HG03045 (cell line): ENCODE data around the gene NTRK3.
A peak's percentile ranks its signal among the peaks of the same experiment; 100 is the strongest.

ENCODE experiments used
- ATAC-seq: cut with Tn5 transposase; IDR thresholded peaks from one replicate; pipeline ENCODE4 v1.9.1; 2021; ENCODE audit warnings: mild to moderate bottlenecking, moderate library complexity; ENCODE audit not compliant: unreplicated experiment

The NTRK3 gene

GRCh38 chr15:88256279-88257230 is at the start of gene NTRK3:
NTRK3 (minus strand) TSS chr15:88256739; CDS start chr15:88256153, 586 bp downstream.
- no peak for ATAC-seq

- no peak for ATAC-seq
Observed at GRCh38 chr15:88303395-88303794, 46.9 kb upstream of the NTRK3 start.

- no peak for ATAC-seq
Observed at GRCh38 chr15:88302373-88302772, 45.8 kb upstream of the NTRK3 start.

- no peak for ATAC-seq
Observed at GRCh38 chr15:88301311-88301710, 44.8 kb upstream of the NTRK3 start.

DNA sequence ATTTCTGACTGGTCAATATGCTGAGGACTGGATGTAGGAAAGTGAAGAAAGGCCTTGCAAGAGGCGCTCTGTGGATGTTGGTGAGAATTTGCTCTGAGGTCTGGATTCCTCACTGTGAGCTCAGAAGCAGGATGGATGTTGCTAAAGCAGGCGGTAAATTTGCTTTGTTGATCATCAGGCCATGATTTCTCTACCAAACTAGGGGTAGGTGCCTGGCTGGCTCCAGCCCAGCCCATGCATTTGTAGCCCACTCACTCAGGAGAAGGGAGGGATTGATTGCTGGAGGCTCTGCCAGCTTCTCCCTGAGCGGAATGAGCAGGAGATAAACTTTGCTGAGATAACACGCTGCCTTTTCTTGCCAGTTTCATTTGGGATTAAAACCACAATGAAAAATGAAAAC is 44.3 kb upstream of the NTRK3 start:
- no peak for ATAC-seq

- ATAC-seq, result no peak
Observed at GRCh38 chr15:88300089-88300488, 43.5 kb upstream of the NTRK3 start.

GRCh38 chr15:88299497-88299896 is 43.0 kb upstream of the NTRK3 start:
- ATAC-seq, result no peak

DNA sequence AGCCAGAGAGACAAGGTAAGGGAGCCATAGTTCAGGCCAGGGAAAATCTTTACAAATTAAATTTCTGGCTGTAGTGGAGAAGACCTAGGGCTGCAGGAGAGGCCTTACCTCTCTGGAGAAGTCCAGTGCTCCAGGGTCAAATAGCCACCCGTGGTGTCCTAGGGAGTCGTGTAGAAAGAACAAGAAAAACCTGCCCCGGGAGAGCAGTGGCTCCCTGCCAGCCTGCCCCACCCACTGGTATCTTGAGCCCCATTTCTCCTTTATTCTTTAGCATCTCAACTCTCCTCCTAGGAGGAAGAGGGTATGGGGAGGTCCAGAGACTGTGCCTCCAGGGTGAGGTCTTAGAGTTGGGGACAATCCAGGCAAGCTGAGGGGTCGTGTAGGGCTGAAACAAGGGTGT is 32.1 kb upstream of the NTRK3 start:
- no peak for ATAC-seq

DNA sequence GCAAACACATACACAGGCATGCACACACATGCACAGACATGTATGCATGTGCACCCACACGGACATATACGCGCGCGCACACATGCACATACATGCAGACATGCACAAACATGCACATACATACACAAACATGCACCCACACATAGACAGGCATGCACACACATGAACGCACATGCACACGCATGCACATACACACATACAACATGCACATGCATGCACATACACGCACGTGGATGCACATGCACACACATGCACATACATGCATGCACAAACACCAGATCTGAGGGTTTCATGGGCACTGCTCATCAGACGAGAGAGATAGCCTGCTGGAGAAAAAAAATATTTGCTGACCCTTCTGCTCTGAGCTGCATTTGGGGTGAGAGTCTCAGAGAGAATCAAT is 31.7 kb upstream of the NTRK3 start:
- no peak for ATAC-seq

GRCh38 chr15:88284318-88284998 is 27.9 kb upstream of the NTRK3 start:
- no peak for ATAC-seq

GRCh38 chr15:88282614-88283013 is 26.1 kb upstream of the NTRK3 start:
- no peak for ATAC-seq

DNA sequence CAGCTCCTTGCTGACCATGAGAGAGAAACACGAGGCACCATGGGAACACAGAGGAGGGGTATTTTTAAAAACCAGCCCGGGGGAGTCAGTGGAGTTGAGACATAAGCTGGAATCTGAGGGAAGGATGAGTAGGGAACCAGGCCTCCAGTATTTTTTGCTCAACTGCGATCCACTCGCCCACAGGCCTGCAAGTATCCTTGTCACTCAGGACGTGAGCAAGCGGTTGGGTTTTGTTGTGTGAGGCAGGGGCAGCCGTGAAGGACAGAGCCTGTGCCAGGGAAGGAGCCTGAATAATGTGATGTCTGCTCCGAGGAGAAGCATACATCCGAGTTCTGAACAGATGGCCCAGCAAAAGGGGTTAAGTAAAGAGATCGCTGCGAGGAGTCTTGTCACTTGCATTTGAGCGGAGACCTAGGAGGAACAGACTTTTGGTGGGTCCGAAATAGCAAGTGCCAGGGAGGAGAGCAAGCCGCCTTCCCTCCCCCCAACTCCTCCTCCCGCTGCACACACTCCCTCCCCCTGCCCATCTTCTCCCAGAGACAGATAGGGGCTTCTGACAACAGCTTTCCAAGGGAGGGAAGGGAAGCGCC is 20.4 kb upstream of the NTRK3 start:
- ATAC-seq, result no peak

- ATAC-seq, result no peak
Observed at GRCh38 chr15:88275804-88276203, 19.3 kb upstream of the NTRK3 start.

DNA sequence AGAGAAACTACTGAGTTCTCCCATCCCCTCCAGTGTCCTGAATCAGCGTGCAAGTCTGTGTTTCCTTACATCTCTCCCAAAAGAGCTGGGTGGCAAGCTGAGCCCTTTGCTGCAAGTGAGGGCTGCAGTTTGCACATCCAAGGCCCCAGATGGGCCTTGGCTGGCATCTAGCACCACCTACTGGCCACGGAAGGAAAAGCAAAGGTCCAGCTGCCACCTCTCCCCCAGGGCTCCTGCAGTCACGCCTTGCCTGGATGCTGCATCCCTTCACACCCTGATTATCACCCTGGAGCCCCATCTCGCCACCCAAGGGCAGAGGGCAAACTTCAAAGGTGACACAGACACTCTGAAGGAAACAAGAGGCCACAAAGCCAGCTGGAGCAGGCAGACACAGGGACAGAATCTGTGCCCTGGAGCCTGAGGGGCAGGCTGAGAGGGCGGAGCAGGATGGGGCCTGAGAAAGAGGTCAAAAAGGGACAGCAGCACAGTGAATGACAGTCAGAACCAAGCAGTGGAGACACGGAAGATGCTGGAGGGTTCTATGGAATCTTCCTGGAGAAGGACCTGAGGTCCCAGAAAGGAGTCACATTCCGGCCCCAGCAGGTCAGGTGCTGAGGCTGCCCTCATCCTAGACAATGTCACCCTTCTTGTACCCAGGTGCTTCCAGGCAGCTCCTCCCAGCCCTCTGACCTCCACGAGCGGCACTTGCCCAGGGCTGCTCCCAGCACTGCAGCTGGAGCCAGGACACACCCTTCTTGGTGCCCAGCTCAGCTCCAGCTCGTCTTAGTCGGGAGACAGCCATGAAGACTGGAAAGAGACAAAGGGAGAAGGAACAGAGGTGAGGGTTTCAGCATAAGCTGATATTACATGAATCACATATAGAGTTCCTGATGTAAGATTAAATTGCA is 18.3 kb upstream of the NTRK3 start:
- ATAC-seq, result peak; percentile 69

DNA sequence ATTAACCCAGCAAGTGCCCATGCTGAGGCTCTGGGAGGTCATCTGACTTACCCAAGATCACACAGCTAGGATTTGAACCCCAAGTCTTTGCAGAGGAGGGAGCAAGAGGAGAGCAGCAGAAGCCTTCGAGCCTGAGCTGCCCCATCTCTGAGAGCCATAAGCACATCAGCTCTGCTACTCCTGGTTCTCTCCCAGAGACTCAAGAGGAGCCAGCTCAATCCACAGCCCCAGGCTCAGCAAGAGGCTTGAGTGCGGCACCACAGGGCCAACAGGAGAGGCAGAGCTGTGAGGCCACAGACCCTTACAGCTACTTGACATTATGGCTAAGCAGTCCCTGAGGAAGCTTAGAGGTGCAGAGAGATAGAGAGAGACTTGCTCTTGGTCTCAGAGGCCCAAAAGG is 15.9 kb upstream of the NTRK3 start:
- ATAC-seq, result no peak

DNA sequence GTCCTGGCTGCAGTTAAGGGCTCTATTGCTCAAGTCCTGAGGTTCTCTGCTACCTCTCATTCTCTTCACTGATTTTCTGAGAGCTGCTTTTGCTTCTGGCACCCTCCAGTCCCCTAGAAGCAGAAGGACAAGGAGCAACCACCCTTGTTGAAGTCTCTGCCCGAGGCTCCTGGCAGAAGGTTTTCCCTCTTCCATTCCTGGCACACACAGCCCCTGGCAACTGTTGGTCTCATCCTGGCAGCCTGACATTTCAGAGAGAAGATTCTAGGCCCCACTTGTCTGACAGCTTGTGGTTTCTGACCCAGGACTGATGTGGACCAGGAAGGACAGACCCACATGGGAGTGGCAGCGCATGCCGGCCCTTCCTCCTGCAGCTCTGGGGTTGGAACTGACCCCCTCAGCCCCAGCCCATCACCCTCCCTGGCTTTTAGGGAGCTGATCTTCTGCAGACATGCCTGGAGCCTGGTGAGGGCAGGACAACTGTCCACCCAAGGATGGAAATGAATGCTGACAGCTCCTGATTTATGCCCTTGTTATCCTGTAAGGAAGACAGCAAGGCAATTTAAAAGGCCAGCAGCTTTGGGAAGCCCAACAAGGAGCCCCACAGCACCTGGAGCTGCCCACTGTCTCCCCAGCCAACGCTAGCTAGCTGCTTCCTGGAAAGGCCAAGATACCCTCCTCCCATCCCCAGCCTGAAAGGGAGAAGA is 13.0 kb upstream of the NTRK3 start:
- ATAC-seq, result no peak

DNA sequence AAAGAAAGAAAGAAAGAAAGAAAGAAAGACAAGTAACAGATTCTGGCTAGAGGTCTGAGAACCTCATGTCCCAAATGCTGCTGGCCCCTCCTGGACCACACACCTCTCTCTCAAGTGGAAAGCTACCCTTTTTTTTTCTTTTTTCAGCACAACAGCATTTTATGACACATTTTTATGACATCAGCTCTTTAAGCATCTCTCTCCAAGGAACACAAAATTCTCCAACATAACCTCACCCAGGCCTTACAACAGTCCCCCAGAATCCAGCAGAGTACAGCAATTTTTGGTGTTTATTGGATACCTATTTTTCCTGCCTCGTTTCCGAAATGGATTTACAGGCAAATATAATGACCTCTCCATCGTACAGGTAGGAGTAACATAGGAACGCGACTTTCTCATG is 11.2 kb upstream of the NTRK3 start:
- ATAC-seq, result no peak

GRCh38 chr15:88266170-88266569 is 9.6 kb upstream of the NTRK3 start:
- no peak for ATAC-seq

DNA sequence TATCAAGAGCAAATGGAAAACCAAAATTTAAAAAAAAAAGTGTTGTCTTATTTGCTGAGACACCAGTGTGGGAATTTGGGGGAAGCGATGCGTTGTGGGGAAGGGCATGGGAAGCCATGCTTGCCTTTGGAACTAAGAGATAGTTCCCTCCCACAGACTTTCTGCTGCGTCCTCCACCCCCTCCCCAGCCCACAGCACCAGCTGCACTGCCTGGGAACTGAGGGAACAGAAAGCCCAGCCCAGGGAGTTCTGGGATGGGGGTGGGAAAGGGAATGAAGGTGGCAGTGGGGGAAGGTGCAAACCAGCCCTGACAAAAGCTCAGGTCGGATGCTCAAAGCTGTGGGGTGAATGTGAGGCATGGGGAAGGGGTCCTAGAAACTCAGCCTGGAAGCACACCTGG is 8.1 kb upstream of the NTRK3 start:
- ATAC-seq, result no peak

GRCh38 chr15:88262064-88262463 is 5.5 kb upstream of the NTRK3 start:
- no peak for ATAC-seq
